ENCODE measurements around the gene TRIM45.

TRIM45 gene

DNA sequence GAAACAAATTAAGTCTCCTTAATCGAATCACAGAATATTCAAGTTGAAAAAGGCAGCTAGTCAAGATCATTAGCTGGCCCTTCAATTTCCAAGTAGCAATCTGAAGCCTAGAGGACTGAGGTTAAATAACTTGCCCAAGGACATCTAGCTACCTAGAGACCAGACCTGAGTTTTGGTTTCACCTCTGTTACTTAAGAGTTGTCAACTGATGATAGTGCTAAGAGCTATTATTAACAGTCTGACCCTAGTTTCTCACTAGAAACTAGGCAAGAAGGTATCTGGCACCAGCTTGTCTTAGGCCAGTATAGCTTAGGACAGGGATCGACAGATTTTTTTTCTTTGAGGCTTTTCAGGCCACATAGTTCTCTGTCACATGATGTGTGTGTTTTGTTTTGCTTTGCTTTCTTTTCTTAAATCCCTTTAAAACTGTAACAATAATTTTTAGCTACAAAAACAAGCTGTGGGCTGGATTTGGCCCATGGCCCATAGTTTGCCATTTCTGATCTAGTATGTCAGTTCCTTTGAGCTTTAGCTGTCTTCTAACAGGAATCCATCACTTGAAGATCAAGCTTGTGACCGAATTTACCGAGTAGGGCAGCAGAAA, 23.2 kb downstream of the TRIM45 start:
- no peak for DNase-seq (ENCODE audit: low spot score)

DNA sequence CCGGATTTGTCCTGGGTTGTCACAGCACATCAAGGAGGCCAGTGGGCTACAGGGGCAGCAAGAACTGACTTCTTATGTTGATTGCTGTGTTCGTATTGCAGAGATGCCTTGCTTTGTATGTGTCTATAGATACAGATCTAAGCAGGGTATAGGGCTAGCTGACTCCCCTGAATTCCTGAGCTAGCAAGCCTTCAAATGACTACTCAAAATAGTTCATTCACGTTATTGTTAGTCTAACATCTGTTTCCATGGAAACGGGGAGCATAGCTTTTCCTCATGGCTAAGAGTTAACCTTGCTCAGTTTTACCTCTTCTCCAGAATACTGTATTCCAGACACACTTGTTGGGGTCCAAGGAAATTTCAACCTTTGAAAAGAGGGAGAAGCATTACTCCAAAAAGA, 24.1 kb downstream of the TRIM45 start:
- DNase-seq (ENCODE audit: low spot score) = no peak

DNA sequence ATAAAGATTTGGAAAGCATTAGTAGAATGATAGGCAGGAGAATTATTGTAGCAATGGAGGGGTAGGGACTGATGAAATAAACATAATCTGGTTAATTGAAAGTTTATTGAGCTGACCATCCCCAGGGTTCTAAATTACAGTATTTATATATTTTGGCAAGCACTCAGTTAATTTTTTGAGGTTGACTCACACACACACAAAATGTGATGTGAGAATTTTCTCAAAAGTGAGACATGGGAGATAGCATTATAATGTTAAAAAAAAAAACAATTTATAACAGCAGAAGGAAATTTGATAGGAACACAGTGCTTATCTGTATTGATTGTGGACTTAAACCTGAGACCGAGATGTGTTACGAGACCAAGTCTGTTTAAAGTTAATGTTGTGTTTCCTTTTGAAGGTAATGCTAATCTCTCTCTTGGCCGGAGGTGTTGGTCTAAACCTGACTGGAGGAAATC, 24.6 kb downstream of the TRIM45 start:
- no peak for DNase-seq (ENCODE audit: low spot score)

DNA sequence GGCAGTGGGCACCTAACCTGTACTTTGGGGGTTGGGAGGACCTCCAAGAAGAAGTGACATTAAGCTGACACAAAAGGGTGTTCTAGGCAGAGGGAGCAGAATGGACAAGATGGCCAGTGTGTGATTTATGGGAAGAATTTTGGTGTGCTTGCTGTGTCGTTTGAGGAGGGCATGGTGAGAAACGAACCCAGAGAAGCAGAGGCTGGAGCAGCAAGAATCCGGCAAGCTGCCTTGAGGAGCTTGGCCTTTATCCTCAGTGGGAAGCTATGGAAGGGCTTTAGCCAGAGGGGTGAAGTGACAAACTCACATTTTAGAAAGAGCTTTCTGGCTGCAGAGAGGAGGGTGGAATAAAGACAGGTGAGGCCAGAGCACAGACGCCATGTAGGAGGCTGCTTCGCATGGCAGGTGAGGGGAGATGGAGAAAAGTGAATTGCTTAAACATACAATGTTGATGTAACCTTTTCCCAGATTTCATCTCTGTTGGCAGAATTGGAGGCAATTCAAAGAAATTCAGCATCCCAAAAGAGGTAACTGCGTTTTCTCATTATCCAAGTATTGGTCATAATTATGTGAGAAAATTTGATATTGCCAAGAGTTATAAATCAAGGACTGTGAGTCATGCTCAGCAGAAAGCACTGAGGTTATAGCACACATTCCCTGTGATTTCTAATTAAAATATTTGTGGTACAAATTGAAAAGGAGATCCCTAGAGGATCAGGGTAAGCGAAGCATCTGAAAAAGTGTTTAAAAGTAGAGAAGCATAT, 26.5 kb downstream of the TRIM45 start:
- no peak for DNase-seq (ENCODE audit: low spot score)

DNA sequence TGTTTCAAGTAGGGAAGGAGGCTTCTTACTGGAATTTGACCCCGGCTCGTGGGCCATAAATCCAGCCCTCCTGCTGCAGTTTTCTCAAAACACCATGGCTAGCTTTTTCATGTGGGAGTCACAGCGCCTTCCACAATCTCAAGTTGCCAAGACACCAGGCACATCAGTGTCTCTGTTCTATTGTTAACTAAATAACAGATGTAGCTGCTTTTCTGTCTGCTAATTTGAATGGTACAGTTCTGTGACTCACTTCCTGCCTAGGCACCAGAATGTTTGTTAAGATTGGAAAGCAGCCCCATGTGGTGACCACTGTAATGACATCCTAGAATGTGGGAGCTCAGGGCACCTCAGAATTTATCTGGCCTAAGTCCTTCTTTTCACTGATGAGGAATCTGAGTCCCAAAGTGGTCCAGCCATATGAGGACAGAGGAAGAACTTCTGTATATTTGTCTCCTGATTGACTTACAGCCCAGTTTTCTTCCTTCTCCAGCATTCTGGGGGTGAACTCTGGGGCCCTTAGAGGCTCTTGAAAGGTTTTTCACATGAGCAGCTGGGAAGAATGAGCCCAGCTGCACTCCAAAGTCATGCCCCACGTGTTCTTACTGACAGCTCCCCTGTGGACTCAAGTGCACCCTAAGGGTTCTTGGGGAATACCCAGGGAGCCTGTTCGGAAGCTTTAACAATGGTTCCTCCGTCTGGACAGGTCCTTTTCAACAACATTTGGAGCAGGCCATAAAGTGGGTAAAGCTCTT, 27.5 kb downstream of the TRIM45 start:
- no peak for DNase-seq (ENCODE audit: low spot score)

DNA sequence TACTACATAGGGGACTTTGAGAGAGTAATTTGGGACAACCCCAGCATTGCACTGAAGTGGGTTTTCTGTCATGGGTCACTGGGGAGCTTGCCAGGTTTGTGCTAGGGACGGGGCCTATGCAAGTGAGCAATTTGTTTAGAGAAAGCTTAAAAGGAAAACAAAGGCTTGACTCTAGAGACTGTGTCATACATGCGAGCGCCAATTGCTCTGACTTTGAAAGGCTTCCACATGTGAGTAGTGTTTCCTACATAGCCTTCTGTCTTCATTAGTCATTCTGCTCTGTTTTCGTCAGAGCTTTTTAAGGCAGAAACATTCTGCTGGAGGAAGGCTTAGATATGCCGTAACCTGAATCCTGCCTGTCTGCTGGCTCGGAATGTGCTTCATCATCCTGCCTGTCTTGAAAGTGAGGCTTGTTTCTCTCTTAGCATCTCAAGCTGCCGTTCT, 28.4 kb downstream of the TRIM45 start:
- peak; percentile 38 for DNase-seq (ENCODE audit: low spot score)

DNA sequence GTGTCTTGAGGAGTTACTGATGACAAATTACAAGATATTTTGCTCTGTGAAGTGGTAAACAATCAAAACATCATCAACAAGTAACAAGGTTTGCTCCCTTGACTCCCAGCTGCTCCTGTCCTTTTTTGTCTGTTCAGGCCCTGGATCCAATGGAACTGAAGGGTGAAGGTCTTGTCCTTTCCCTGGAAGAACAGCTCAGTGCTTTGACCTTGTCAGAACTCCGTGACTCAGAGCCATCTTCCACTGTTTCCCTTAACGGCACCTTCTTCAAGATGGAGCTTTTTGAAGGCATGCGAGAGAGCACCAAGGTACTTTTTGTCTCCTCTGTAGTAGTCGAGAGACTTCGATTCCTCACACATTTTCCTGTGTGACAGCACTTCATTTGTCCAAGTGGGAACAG, 29.0 kb downstream of the TRIM45 start:
- no peak for DNase-seq (ENCODE audit: low spot score)

DNA sequence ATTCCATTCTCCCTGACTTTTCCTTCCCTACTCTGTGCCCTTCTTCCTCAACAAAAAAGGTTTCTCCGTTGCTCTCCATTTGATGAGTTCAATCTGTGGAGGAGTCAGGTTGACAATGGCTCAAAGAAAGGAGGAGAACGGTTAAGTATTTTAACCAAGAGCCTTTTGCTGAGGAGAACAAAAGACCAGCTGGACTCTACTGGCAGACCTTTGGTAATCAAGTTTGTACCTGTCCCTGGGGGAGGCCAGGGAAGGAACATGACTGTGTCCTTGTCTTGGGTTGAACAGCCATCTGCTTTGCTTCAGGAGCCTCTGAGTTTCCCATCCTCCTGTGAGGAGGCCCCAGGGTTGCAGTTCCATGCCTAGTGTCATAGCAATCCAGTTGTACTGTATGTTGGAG, 31.6 kb downstream of the TRIM45 start:
- DNase-seq (ENCODE audit: low spot score) = no peak

DNA sequence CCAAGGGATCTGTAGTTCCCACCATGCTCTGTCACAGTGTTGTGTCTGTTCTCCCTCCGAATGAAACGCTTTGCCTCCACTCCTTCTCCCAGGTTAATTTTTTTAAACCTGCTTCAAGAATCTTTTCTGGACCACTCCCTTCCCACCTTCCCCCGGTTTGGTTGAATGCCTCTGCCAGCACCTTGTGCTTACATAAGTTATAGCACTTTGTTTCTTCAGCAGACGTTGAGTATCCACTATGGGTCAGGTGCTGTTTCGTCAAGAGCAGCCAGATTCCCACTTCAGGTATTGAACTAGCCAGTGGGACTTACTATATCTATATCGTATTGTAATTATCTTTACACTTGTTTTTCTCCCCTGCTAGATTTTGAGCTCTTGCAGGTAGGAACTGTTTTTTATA, 33.9 kb downstream of the TRIM45 start:
- DNase-seq (ENCODE audit: low spot score) = no peak

DNA sequence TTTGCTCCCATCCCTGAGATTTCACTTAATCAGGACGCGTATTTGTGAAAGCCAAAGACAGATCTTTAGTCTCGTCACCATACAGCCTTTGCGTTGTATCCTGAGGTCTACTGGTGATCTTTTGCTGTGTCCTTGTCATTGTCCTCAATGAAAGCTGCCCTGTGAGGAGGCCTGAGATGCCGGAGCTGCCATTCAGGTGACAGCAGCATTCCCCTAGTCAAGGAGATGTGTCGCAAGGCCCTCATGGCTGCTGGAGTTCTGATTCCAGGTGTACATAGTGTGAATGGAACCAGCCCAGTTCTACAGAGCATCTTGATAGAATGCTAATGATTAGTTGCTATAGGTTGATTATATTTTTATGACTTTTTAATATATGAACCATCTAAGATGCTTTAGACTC, 37.3 kb downstream of the TRIM45 start:
- no peak for DNase-seq (ENCODE audit: low spot score)

DNA sequence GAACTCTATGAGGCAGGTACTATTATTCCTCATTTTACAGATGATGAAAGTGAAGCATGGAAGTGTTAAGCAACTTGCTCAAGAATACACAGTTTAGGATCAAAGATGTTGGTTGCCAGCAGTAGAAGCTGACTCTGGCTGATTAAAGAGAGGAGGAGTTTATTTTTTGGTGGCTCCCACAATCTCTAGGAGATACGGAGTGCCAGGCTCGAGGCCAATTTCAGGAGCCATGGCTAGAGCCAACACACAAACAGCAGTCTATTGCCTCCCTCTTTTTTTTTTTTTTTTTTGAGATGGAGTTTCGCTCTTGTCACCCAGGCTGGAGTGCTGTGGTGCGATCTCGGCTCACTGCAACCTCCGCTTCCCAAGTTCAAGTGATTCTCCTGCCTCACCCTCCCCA, 41.8 kb downstream of the TRIM45 start:
- no peak for DNase-seq (ENCODE audit: low spot score)

DNA sequence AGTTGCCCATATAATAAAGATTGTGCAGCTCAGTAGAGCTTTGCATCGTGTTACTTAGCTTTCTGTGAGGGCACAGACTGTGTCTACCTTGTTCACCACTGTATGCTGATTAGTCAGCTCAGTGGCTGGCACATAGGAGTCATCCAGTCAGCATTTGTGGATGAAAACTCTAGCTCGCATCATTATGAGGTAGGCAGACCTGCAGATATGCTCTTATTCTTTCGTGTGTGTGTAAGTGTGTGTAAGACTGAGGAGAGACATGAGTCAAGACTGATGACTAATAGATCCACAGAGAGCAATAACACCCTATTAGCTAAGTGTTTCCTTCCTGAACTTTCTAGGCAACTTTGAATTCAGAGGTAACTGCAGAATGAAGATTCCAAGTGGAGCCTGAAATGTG, 44.3 kb downstream of the TRIM45 start:
- DNase-seq (ENCODE audit: low spot score) = no peak

DNA sequence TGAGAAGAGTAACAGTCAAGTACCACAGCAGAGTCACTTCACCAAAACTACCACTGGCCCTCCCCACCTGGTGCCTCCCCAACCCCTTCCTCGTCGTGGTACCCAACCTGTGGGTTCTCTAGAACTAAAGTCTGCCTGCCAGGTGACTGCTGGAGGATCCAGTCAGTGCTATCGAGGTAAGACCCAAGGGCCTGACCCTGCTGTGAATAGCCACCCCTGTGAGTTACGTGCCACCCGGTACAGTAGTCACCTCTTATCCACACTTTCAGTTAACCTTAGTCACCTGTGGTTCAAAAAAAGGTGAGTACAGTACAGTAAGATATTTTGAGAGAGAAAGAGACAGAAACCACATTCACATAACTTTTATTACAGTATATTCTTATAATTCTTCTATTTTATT, 44.9 kb downstream of the TRIM45 start:
- no peak for DNase-seq (ENCODE audit: low spot score)

DNA sequence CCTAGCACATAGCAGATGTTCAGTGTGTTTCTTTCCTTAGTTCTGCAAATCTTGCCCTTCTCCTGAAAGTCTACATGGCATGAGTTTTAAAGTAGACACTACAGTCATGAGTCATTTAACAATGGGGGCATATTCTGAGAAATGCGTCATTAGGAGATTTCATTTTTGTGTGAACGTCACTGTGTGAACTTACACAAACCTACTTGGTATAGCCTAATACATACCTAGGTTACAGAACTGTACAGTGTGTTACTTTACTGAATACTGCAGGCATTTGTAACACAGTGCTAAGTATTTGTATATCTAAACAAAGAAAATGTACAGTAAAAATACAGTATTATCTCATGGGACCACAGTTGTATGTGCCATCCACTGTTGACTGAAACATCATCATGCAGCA, 51.4 kb downstream of the TRIM45 start:
- DNase-seq (ENCODE audit: low spot score) = no peak

DNA sequence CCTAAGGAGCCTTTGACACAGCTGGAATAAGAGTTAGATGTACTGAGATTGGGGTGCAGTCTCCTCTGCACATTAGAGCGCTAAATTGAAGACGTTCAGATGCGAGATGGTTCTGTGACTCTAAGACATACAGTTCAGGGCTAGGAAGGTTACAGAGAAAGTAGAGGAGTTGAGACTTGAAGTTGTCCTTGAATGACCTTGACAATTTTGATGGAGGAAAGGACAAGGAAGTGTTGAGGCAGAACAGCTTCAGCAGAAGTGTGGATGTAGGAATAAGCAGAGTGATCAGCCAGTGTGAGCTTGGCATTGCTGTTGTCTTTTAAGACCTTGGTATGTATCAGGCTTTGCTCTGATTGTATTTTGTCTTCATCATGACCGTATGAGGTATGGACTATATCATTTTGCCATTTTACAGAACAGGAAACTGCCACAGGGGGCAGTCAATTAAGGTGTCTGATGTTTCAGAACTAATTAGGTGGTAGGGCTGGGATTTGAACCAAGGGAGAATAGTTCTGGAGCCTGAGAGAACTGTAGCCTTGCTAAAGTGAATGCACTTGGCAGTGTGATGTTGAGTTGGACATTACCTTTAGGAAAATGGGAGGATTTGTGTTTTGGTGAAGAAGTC, 52.2 kb downstream of the TRIM45 start:
- DNase-seq (ENCODE audit: low spot score) = no peak

DNA sequence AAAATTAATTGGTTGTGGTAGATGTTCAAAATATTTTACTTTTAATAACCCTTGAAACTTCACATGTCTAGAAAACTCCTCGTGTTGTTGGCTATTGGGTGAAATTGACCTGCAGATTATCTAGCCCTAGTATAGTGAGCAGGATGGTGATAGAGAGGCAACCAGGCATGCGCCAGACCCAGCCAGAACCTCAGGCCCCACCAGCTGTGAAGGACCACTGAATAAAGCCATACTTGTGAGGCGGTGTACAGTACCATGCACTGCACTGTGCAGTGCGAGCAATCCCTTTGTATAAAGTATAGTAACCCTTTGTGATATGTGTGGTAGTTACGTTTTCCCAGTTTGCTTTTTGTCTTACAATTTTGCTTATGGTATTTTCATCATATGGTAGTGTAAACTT, 53.0 kb downstream of the TRIM45 start:
- DNase-seq (ENCODE audit: low spot score) = peak; percentile 60

DNA sequence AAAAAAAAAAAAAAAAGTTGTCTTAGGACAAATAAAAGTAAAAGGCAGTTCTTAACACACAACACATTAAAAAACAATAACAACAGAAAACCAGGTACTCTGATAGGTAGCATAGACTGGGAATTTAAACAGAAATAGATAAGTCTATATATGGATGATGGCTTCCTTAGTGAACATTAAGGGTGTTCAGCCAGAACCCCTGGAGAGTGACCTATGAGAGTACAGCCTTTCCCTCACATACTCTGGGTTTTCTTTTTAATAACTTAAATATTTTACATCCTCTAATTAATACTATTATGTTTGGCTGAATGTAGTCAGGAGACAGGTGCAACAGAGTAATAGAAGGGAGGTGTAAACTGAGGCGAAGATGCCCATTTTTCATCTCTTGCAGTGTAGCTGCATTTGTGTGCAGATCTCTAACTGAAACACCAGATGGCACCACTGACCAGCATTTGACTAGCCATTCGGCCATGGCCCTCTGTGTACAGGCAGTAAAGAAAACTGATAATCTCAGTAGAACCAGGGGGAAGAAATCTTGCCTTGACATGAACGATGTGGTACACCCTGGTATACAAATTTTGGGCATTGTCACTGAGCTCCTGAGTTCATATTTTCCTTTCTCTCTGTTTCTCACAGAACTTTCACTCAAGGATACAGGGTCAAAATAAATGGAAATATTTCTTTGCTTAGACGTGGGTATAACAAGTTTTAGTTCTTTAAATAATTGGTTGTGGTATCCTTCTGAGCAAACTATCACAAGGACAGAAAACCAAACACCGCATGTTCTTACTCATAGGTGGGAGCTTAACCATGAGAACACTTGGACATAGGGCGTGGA, 53.8 kb downstream of the TRIM45 start:
- peak; percentile 75 for DNase-seq (ENCODE audit: low spot score)

DNA sequence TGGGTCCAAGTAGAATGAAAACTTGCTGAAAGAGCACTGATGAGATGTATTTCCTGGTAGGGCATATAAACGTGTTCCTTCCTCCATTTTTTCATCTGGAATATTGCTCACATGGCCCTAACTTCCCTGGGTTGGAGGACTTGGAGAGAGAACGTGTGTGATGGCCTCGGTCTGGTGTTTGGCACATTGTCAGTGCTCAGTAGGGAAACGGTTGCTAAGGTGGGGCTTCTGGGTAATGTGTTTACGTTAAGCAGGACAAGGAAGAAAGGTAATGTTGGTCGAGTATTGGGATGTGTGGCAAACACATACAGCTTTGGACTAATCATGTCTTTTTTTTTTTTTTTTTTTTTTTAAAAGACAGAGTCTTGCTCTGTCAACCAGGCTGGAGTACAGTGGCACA, 55.2 kb downstream of the TRIM45 start:
- no peak for DNase-seq (ENCODE audit: low spot score)

DNA sequence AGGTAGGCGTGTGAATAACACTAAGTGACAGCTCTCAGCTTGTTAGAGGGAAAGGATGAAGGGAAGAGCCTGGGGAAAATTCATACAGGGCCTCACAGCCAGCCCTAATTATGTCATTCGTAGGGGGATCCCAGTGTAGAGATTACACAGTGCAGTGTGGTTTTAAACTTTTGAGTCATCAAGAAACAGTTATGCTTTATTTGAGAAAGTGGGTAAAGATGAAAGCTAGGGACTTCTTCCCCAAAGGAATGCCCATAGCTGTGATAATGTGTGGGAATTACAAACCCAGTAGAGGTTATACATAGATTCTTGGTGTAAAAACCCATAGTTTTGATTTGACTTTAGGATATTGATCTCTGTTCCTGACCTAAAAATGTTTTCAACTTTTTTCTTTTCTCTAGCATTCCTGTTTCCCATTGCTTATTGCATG, 59.5 kb downstream of the TRIM45 start:
- DNase-seq (ENCODE audit: low spot score) = no peak
